Measurements from ENCODE around the gene FOXP1.
"Not testable (repeated sequence)": the region's sequence is repeated elsewhere in the genome, so short reads cannot be mapped to it uniquely, and the experiment has no call there.

Gene FOXP1

DNA sequence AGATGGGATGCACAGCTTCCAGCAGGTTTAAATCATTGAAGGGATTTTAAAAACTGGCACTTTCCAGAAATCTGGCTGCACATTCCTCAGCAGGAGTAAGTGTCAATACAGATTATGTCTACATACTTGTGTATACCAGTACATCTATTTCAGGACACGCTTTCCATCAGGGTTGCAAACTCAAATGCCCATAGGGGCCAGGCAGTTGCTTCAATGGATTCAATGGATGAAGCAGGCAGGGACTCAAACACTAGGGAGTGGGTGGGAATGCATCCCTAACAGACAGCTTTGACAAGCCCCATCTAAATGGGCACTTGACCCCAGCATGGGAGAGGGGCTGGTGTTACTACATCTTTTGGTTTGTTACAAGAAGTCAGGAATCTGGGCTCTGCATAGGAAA lies 136.8 kb downstream of the FOXP1 start:
- no peak for DNase-seq

DNA sequence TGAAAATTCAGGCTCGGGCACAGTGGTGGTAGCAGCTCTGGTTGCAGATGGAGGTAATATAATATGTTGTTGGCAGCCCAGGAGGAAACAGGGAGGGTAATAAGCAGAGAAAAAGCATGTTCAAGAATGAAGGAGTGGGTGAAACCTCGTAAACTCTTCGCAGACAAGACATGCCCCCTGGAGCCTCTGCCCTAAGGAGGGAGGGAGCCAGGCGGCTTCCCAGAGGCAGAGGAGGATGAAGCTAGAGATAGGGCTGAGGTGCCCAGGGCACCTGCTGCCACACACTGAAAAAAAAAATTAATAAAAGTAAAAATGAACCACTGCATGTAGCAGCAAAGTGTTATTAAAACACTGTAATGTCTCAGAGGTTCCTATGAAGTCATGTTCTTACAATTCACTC lies 137.3 kb downstream of the FOXP1 start:
- no peak for DNase-seq

- DNase-seq, result no peak
Measured at GRCh38 chr3:71444861-71445259, 138.7 kb downstream of the FOXP1 start.

GRCh38 chr3:71444028-71444860 lies 139.3 kb downstream of the FOXP1 start:
- peak; percentile 58 to 70 for DNase-seq

- no peak for DNase-seq
Measured at GRCh38 chr3:71443332-71443731, 140.2 kb downstream of the FOXP1 start.

- DNase-seq, result no peak
Measured at GRCh38 chr3:71442652-71443042, 140.9 kb downstream of the FOXP1 start.

GRCh38 chr3:71441925-71442651 lies 141.4 kb downstream of the FOXP1 start:
- DNase-seq, result no peak

- DNase-seq, result no peak
Measured at GRCh38 chr3:71441217-71441924, 142.2 kb downstream of the FOXP1 start.

DNA sequence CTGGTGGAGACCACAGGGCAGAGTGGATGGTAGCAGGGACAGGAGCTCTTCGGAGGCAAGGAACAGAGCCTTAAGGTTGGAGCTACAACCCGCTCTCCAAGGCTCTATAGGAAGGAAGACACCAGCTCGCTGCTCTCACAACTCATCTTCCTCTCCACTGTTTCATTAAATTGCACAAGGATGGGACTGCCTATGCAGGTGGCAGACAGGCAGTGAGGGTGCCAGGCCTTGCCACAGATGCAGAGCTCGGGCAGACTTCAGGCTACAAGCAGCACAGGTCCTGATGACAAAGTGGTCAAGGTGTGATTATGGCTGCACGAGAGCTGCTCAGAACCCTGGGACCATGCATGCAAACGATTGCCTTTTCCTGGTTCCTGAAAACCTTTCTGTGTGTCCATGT lies 144.6 kb downstream of the FOXP1 start:
- no peak for DNase-seq

DNA sequence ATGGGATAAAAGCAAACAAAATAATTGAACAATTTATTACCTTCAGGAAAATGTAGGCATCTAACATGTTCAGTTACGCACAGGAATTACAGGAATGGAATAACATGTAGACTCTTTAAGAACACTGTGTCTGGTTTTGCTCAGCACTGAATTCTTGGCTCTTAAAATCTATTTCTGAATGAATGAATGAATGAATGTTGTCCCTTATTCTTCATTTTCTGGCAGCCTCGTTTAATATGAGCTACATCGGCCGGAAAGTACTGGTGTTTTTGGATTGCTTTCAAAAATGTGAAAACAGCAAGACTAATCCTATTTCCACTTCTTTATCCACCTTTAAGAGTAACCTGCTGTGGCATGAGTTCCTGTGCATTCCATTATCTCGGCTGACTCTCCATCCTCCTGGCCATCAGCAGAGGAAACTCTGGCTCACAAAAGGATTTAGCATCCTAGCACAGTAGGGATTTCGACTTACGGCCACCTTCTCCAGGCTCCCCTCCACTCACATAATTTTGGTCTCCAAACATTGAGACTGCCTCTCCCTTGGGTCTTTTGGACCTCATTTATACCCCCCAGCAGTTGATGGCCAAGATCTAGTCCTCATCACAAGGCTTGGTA lies 145.3 kb downstream of the FOXP1 start:
- DNase-seq, result no peak

GRCh38 chr3:71436337-71436736 lies 147.2 kb downstream of the FOXP1 start:
- no peak for DNase-seq

- DNase-seq, result not testable (repeated sequence)
Measured at GRCh38 chr3:71435836-71436235, 147.7 kb downstream of the FOXP1 start.

DNA sequence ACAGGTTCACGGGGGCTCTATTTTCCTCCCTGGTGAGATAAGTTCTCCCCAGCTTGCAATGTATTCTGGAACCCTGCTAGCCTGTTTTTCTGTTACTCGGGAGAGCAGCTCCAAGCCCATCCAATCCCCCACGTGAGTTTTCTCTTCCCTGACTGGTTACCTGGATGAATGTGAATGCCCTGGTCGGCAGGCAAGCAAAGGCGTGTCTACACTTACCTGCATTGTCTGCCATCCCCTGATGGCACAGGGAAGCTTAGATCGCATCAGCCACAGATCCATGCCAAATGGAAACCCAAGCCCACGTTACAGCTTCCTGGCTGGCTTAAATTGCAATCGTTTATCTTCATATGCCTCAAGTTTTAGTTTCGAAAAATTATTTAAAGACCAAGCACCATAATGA lies 149.9 kb downstream of the FOXP1 start:
- no peak for DNase-seq

DNA sequence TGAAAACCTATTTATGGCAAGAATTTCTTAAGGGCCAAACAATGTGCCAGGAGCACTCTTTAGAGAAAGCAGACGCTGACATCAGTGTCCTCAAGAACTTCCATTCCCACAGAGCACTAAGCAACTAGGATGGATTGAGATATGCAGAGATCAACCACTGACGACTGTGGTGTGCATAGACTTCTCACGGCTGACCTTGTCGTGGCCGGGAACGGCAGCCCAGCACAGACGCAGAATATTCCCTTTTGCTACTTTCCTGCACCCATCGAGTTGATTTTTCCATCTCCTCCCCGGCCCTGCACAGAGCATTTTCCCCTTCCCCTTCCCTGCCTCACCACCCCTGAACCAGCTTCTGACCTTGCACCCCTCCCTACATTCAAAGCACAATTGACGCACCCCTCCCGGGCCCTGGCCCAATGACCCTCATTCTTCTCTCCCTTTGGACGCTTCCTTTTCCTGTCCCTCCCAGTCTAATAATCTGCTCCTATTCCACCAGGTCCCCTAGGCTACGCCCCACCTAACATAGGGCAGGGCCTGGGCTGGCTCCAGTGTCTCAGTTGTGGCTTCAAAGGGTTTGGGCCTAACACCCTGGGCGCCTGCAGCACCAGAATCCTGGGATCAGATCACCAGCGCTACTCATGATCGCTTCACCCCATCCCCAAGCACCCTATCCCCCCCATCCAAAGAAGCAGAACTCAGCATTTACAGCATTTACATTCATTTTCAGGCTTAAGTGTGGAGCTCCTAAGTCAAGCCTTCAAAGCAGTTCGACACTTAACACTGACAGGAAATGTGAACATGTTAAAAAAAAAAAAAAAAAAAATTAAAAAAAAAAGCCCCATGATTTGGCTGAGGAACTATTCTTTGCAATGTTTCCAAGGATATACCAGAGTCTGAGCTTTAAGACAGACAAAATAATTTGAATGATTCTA lies 151.2 kb downstream of the FOXP1 start:
- no peak for DNase-seq

- DNase-seq, result peak; percentile 24 to 26
Measured at GRCh38 chr3:71430941-71431552, 152.5 kb downstream of the FOXP1 start.

- no peak for DNase-seq
Measured at GRCh38 chr3:71429597-71429988, 153.9 kb downstream of the FOXP1 start.

- DNase-seq, result no peak
Measured at GRCh38 chr3:71428841-71429596, 154.5 kb downstream of the FOXP1 start.

- DNase-seq, result no peak
Measured at GRCh38 chr3:71425491-71426071, 157.9 kb downstream of the FOXP1 start.

DNA sequence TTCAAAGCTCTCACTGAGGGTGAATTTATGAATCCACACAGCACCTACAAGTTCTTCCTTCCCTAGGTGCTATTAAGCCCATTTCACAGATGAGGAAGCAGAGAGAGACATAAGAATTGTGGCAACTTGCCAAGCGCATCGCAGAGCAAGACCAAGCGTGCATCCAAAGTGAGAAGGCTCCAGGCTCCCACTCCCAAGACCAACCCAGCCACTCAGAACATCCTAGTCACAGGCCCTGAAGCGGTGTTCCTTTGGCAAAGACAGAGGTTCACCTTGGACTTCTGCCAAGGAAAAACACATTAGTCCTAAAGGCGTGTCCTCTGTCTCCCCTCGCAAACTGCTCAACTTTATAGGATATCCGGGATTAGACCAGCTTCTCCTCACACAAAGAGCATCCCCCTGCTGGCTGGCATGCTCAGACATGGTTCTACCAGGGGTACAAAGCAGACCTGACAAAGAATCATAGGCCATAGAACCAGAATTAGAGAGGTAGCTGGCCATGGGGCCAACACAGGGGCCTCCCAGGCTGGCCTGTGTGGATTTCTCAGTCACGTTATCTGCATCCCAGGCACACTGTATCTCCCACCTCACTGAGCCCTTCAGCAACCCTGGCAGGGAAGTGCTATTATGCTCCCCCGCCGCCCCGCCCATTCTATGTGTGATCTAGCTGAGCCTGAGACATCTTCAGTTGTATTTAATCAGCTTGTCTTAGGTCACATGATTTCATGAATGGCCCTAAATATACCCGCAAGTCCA lies 160.2 kb downstream of the FOXP1 start:
- DNase-seq, result no peak

All from activated CD4-positive, alpha-beta T cell treated with anti-CD3 and anti-CD28 coated beads for 4 hours (primary cell).